SIG-M5 treated with dmso at 0.1 percent for 504 hours (cell line): ENCODE measurements around the gene ATP2C2.
"Not testable (repeated sequence)": the region's sequence is repeated elsewhere in the genome, so short reads cannot be mapped to it uniquely, and the experiment has no call there.

Experiments used
- DNase-seq: peaks from one replicate; lab custom pipeline; 2025; ENCODE audit not compliant: unreplicated experiment; lab: John Stamatoyannopoulos, UW

ATP2C2 gene

DNA sequence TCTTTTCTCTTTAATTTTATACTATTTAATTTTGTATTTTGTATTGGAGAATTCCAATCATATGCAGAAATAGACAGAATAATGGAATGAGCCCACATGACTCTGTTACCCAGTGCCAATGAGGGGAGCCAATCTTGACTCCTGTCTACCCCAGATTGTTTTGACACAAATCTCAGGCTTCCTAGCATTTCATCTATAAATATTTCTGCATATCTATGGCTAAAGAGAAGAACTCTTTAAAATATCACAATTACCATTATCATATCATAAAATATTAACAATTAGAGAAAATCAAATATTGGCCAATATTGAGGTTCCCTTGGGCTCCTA lies 23.7 kb downstream of the ATP2C2 start:
- DNase-seq, result no peak

DNA sequence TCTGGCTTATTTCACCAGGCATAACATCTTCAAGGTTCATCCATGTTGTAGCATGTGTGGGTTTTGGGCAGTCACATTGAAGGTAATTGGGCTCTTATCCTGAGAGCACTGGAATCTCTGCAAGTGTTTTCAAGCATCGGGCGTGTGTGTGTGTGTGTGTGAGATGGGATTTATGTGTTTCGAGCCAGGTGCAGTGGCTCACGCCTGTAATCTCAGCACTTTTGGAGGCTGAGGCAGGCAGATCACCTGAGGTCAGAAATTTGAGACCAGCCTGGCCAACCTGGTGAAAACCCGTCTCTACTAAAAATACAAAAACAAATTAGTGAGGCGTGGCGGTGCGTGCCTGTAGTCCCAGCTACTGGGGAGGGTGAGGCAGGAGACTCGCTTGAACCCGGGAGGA lies 27.7 kb downstream of the ATP2C2 start:
- not testable (repeated sequence) for DNase-seq

GRCh38 chr16:84396537-84397008 lies 28.2 kb downstream of the ATP2C2 start:
- peak; percentile 57 for DNase-seq

GRCh38 chr16:84397090-84397489 lies 28.8 kb downstream of the ATP2C2 start:
- DNase-seq, result no peak

DNA sequence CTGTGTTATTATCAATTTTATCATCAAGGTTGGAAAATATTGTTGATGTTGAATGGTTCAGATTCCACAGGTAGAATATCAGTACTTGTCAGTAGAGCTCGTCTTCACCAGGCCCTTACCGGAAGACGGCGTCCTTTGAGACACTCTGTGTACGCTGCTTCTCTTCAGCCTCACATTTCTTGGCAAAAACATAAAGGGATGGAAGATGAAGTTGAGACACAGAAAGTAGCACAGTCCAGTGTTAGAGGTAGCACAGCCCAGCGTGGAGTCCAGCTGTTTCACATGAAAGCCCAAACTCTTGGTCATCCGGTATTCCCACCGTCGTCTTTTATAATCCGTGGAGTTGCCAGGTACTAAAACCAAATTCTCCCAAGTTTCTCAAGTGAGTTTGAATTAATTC lies 30.4 kb downstream of the ATP2C2 start:
- no peak for DNase-seq

- not testable (repeated sequence) for DNase-seq
Observed at GRCh38 chr16:84399912-84400311, 31.6 kb downstream of the ATP2C2 start.

DNA sequence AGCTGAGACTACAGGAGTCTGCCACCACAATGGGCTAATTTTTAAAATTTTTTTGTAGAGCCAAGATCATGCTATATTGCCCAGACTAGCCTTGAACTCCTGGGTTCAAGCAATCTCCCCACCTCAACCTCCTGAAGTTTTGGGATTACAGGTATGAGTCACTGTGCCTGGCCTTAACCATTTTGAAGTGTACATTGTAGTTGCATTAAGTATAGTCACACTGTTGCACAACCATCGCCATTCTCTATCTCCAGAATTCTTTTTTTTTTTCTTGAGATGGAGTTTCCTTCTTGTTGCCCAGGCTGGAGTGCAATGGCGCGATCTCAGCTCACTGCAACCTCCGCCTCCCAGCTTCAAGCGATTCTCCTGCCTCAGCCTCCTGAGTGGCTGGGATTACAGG lies 35.1 kb downstream of the ATP2C2 start:
- DNase-seq, result not testable (repeated sequence)

DNA sequence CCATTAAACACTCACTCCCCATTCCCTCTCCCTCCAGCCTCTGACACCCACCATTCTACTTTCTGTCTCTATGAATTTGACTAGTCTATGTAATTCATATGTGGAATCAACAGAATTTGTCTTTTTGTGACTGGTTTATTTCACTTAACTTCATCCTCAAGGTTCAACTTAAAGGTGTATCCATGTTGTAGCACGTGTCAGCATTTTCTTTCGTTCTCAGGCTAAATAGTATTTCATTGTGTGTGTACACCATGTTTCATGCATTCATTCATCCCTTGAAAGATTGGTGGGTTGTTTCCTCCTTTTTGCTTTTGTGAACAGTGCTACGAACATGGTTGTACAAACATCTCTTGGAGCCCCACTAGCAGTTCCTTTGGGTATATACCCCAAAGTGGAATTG lies 36.0 kb downstream of the ATP2C2 start:
- no peak for DNase-seq

DNA sequence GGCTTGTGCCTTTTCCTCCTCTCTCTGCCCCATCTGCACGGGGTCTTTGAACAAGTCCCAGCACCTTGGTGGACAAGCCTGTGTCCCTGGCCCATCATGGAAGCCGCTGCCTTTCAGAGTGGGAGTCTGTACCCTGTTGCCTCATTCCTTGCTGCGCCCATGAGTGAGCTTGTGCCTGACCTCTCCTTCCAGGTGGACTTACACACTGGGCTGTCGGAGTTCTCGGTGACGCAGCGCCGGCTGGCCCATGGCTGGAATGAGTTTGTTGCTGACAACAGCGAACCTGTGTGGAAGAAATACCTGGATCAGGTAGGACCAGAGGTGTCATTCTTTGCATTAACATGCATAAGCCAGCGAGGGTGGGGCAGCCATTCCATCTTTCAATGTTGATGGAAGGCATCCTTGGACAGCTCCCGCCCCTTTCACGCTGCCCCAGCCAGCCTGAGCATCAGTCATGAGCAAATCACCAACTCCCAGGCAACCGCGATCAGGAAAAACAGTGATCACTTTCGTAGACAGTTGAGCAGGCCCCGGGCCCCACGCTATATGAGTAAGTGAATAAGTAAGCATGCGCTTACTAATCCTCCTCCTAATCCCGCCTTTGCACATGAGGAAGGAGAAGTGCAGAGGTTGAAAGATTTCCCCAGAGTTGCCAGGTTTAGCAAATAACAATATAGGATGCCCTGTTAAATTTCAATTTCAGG lies 36.8 kb downstream of the ATP2C2 start:
- no peak for DNase-seq

DNA sequence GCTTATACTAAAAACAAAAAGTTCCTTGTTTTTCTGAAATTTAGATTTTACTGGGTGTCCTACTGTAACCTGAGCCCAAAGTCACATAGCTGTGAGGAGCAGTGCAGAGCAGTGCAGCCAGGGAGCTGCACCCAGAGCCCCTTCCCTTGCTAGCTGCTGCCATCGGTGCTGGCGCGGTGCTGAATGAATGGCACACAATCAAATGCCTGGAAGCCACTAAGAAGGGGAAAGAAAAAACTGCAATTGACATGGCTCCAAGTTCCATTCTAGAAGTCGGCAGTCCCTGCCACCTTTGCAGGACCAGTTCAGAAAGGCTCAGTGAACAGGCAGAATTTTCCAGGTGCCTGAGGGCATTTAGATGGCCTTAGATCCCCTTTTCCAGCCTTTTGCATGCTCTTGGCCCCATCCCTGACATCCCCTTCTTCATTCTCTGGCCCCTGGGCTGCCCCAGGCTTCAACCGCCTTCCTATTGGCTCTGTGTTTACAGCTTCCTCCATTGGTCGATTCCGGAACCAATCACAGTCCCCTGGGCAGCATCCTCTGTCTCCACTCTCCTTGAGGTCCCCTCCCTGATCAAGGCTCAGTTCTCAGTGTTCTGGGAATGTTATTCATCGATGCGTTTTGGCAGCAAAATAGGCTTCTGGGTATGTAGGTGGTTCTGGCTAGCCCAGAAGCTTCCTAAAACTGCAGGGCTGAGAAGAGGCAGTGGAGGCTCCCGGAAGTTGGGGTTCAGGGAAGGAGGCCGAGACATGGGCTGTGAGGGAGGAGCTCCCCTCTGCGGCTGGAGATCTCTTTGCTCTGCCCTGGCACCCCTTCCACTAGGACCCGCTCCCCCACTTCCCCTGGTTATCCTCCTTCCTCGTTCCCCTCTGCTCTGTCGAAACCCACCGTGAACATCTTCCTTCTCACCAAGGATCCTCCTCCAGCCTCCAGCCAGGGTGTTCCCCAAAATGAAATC lies 37.9 kb downstream of the ATP2C2 start:
- DNase-seq, result no peak

GRCh38 chr16:84407588-84408313 lies 39.4 kb downstream of the ATP2C2 start:
- peak; percentile 31 for DNase-seq

DNA sequence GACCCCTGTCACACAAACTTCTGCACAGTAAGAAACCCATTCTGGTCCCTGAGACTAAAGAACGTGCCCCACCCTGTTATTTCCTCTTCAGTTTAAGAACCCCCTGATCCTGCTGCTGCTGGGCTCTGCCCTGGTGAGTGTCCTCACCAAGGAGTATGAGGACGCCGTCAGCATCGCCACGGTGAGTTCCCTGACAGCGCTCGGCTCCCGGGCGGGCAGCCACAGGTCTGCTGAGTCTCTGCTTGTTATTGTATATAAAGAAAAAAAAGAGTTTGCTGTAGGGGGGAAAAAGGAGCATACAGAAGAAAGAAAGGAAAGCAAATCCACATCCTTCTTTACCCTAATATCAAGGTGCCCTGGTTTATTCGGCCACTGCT lies 40.0 kb downstream of the ATP2C2 start:
- no peak for DNase-seq

- no peak for DNase-seq
Observed at GRCh38 chr16:84408856-84409255, 40.5 kb downstream of the ATP2C2 start.

GRCh38 chr16:84410361-84411138 lies 42.2 kb downstream of the ATP2C2 start:
- peak; percentile 13 for DNase-seq

- DNase-seq, result no peak
Observed at GRCh38 chr16:84411768-84412167, 43.4 kb downstream of the ATP2C2 start.

- no peak for DNase-seq
Observed at GRCh38 chr16:84412262-84412661, 43.9 kb downstream of the ATP2C2 start.

GRCh38 chr16:84413244-84414004 lies 45.1 kb downstream of the ATP2C2 start:
- DNase-seq, result no peak

DNA sequence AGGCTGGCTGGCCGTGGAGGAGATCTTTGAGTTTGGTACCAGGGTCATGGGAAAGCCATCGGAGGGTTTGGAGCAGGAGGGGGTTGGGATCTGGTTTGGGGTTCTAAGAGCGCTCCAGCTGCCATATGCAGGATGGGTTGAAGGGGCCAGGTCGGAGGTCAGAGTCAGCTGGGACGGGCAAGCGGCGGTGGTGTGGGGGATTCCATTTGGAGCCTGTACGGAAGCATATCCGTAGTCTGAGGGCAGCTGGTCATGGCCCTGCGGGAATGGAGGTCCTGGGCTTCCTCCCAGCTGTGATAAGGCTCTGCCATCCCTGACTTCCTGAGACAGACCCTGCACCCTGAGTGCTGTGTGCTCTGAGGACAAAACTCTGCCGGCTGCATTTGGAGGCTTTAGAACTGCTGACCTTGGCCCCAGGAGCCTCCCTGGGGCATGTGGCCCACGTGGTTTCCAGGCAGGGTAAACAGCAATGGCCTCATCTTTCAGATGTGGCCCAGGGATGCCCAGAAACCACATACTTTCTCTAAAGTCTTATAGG lies 46.5 kb downstream of the ATP2C2 start:
- no peak for DNase-seq

DNA sequence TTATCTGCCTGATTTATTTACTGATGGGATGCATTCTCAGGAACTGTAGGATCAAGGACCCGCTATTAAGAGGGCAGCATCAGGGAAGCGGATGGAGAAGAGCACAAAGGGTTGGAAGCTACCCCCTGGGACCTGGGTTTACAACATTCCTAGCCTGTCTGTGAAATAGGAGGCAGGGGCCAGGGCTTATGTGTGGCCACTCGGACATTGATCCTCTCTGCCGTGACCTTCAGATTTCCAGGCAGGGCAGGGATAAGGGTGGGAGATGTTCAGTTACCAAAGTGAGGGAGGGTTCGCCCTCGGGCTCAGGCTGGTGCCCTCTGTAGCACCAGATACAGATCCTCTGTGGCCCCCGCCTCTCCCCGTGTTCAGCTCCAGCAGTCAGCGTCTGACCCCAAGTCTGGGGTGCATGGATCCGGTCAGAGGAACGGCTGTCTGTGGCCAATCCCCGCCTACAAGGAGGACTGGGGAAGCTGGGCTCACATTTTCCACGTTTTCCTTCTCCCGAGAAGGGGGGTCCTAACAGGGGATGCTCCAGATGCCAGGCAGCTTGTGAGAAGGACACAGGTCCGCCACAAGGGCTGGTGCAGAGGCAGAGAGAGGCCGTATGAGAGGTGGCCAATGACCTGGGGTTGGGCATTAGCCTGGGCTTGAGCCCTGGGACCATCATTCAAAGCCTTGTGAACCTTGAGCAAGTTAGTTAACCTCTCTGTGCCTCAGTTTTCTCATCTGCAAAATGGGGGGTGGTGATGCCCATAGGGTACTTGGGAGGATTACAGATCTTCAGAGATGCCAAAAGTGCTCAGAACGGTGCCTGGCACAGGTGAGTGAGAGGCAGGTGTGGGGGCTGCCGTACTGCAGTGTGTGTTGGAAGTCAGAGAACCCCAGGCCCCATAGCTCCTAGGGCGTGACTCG lies 48.3 kb downstream of the ATP2C2 start:
- no peak for DNase-seq
